Head of caudate nucleus (tissue), 42 donors: Measurements from ENCODE around the gene ACTN4.
A peak's percentile ranks its signal among the peaks of the same experiment; 100 is the strongest.
"Not testable (repeated sequence)": the region's sequence is repeated elsewhere in the genome, so short reads cannot be mapped to it uniquely, and the experiment has no call there.

Source experiments
- DNase-seq, 42 donors: peaks; one replicate each; pipeline versions ENCODE4 v3.0.0 to v3.0.0-alpha.2; 2020 to 2021; ENCODE audit warnings: mixed read lengths in 7 of 42
- intact Hi-C: fragments of 100-400 bp; cut with DNase I; formaldehyde crosslinking; loops from one replicate; pipeline ENCODE4 v1.15.0; 2022

Gene ACTN4

GRCh38 chr19:38737281-38737865 is 89.9 kb downstream of the ACTN4 start:
- DNase-seq, result peak in 1 of 42 donors; percentile 10
- intact Hi-C loops, result no loop called here

GRCh38 chr19:38737921-38738737 is 90.7 kb downstream of the ACTN4 start:
- intact Hi-C loops, result no loop called here

DNA sequence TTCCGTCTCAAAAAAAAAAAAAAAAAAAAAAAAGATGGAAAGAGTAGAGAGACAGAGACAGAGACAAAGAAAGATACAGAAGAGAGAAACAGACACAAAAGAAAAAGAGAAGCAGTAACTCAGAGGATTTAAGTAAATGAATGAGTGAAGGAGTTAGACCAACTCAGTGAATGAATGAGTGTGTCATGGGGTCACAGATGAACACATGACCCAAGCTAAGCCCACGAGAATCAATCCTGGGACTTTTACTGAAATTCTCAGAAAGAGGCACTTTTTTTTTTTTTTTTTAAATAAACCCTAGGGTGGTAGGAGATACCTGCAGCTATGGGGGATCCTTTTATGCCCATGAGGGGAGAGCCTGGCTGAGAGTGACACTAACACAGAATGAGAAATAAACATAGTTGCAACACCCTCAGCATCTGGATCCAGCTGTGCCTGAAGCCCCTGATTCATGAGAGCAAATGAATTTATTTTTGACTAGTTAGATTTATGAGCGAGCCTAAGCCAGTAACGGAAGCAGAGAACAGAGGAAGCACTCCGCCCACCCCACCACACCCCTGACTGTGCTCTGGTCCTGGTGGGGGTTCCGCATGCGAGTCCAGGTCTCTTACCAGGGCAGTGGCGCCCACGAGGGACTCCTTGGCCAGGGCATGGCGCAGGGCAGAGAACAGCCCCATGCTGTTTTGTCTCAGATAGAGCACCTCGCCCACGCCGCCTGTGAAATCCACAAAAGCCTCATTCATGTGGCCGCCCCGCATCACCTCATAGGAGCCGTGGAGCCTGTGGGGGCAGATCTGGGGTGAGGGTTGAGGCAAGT is 92.2 kb downstream of the ACTN4 start:
- DNase-seq, result no peak
- intact Hi-C loops, result no loop called here

More at GRCh38 chr19:38737921-38738737, 90.7 kb downstream of the ACTN4 start:
- peak in 1 of 42 donors; percentile 8 for DNase-seq

GRCh38 chr19:38740257-38740592 is 92.8 kb downstream of the ACTN4 start:
- DNase-seq, result peak in 1 of 42 donors; percentile 17
- intact Hi-C loops, result no loop called here

GRCh38 chr19:38740932-38741331 is 93.5 kb downstream of the ACTN4 start:
- intact Hi-C loops, result no loop called here
- DNase-seq, result no peak

GRCh38 chr19:38741670-38742069 is 94.2 kb downstream of the ACTN4 start:
- peak in 1 of 42 donors; percentile 26 for DNase-seq
- intact Hi-C loops, result no loop called here

- no peak for DNase-seq
- intact Hi-C loops, result no loop called here
Measured at GRCh38 chr19:38742296-38742695, 94.8 kb downstream of the ACTN4 start.

DNA sequence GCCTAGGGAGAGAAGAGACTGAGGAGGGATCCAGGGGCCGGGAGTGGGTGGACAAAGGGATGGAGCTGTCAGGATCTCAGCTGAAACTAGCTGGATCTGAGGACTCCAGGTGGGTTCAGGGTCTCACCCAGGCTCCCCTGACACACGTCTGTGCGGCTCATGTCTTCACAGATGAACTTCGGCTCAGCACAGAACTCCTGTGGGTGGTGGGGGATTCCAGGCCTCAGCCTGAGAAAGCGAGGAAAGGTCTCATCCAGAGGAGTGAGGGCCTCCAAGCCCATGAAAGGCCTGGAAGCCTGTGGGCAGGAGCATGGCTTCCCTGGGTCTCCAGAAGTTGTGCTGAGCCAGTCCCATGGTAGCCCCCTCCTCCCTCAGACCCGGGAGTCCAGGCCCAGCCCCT is 95.5 kb downstream of the ACTN4 start:
- DNase-seq, result no peak
- intact Hi-C loops, result no loop called here

GRCh38 chr19:38743394-38744297 is 96.2 kb downstream of the ACTN4 start:
- intact Hi-C loops, result no loop called here
- DNase-seq, result peak in 1 of 42 donors; percentile 23

DNA sequence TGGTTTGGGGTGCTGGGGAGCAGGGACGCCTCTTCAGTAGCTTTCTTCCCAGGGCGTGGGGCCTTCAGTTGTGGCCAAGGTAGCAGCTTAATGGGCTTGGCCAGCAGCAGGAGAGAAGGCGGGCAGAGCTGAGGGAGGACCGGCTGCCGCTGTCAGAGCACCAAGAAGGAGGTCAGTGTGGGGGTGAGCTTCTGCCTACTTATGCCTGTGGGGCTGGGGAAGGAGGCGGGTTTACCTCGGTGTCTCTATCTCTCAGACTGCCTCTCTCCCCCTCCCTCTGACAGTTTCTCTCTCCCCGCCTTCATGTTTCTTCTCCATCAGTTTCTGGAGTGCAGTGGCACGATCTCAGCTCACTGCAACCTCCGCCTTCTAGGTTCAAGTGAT is 96.8 kb downstream of the ACTN4 start, which contains the start of gene CAPN12:
Gene CAPN12 (minus strand): TSS at position 177 of the 384 bp plus-strand sequence. CDS start 309 bp downstream, outside the sequence.
- intact Hi-C loops, result no loop called here
- no peak for DNase-seq

- no peak for DNase-seq
- intact Hi-C loops, result no loop called here
Measured at GRCh38 chr19:38744874-38745273, 97.4 kb downstream of the ACTN4 start.

- DNase-seq, result no peak
- intact Hi-C loops, result no loop called here
Measured at GRCh38 chr19:38745316-38745715, 97.9 kb downstream of the ACTN4 start.

GRCh38 chr19:38753783-38754182 is 106.3 kb downstream of the ACTN4 start:
- DNase-seq, intact Hi-C loops: not testable (repeated sequence)

DNA sequence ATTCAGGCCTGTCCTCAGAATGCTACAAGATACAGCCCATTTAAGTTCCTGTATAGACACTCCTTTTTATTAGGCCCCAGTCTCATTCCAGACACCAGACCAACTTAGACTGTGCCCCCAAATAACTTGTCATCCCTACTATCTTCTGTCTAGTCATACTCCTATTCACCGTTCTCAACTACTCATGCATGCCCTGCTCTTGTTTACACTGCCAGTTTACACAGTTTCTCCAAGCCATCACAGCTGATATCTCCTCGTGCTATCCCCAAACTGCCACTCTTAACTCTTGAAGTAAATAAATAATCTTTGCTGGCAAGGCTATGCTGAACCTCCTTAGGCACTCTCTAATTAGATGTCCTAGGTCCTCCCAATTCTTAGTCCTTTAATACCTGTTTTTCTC is 106.7 kb downstream of the ACTN4 start:
- DNase-seq, intact Hi-C loops: not testable (repeated sequence)

- DNase-seq, result peak in 1 of 42 donors; percentile 6
Measured at GRCh38 chr19:38759590-38760003, 112.1 kb downstream of the ACTN4 start.

DNA sequence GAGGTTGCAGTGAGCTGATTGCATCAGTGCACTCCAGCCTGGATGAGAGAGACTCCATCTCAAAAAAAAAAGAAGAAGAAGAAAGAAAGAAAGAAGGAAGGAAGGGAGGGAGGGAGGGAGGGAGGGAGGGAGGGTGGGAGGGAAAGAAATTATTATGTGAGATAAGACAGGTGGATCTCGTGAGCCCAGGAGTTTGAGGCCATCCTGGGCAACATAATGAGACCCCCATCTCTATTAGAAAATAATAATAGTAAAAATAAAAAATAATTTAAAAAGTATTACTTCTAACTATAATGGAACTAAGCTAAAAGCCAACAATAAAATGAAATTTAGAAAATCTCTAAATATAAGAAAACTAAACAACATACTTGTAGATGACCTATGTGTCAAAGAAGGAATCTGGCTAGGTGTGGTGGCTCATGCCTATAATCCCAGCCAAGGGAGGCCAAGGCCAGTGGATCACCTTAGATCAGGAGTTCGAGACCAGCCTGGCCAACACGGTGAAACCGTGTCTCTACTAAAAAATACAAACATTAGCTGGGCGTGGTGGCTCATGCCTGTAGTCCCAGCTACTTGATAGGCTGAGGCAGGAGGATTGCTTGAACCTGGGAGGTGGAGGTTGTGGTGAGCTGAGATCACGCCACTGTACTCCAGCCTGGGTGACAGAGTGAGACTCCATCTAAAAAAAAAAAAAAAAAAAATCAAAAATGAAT is 113.5 kb downstream of the ACTN4 start:
- DNase-seq, intact Hi-C loops: not testable (repeated sequence)

More at GRCh38 chr19:38759590-38760003, 112.1 kb downstream of the ACTN4 start:
- intact Hi-C loops, result no loop called here

DNA sequence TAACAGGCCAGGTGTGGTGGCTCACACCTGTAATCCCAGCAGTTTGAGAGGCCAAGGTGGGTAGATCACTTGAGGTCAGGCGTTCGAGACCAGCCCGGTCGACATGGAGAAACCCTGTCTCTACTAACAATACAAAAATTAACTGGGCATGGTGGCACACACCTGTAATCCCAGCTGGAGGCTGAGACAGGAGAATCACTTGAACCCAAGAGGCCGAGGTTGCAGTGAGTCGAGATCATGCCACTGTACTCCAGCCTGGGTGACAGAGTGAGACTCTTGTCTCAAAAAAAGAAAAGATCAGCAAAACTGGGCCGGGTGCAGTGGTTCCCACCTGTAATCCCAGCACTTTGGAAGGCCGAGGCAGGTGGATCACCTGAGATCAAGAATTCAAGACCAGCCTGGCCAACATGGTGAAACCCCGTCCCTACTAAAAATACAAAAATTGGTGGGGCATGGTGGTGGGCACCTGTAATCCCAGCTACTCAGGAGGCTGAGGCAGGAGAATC is 114.5 kb downstream of the ACTN4 start:
- intact Hi-C loops, DNase-seq: not testable (repeated sequence)

DNA sequence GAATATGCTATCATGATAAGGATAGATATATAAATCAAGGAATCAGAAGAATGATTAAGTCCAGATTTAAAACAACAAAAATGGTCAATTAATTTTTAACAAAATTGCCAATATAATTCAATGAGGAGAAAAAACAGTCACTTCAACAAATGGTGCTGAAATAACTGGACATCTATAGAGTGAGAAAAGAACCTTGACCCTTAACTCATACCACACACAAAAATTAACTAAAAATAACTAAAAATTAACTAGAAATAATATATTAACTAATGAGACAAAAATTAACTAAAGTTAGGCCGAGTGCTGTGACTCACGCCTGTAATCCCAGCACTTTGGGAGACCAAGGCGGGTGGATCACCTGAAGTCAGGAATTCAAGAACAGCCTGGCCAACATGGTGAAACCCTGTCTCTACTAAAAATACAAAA is 116.4 kb downstream of the ACTN4 start:
- intact Hi-C loops, result no loop called here
- DNase-seq, result no peak
